ENCODE data around the gene ERC1.
A peak's percentile ranks its signal among the peaks of the same experiment; 100 is the strongest.
"Not testable (repeated sequence)": the region's sequence is repeated elsewhere in the genome, so short reads cannot be mapped to it uniquely, and the experiment has no call there.

ERC1 gene

DNA sequence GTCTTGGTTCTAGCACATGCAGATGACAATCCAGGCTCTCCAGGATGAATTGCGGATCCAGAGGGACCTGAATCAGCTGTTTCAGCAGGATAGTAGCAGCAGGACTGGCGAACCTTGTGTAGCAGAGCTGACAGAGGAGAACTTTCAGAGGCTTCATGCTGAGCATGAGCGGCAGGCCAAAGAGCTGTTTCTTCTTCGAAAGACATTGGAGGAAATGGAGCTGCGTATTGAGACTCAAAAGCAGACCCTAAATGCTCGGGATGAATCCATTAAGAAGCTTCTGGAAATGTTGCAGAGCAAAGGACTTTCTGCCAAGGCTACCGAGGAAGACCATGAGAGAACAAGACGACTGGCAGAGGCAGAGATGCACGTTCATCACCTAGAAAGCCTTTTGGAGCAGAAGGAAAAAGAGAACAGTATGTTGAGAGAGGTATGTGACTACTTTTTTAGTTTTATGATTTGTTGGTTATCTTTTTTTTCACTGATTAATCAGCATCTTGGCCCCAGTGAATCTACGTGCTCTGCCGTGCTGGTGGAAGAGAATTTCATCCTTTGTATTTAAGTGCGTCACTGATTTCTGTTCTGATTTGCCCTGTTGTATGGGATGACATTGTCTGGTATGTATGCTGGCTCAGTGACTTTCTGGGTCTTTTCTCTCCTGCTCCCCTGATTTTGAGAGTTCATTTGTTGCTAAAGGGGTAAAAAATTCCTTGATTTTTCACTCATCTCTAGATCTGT is 92.3 kb downstream of the ERC1 start:
- no peak for DNase-seq

DNA sequence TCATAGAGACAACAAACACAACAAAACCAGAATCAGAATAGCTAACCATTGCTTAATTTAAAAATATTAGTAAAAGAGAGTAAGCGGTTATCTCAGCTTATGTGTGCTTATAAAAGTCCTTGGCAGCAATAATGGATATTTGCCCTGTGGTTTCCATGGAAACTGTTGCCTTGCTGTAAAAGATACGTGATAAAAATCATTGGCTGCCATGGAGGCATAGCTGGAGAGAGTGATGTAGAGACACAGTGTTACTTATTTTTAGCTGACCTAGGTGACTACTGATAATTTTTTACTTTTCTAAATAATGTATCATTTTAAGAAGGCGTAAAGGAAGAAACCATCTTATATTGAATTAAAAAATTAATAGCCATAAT is 92.9 kb downstream of the ERC1 start:
- DNase-seq, result no peak

DNA sequence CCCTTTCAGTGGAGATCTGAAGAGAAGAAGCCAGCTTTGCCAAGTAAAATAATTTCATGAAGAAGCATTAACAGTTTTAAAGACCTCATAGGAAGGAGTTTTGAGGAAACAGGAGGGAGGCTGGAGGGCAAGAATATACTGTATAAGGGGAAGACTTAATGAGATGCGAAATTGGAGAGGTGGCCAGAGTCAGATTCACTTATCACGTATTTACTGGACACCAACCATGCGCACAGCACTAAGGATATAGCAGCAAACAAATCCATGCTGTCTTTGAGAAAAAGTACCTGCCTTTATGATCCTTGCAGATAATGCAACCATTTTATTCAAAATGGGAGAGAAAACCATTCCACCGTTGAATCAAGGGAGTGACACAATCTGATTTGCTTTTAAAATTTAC is 100.3 kb downstream of the ERC1 start:
- DNase-seq, result no peak

DNA sequence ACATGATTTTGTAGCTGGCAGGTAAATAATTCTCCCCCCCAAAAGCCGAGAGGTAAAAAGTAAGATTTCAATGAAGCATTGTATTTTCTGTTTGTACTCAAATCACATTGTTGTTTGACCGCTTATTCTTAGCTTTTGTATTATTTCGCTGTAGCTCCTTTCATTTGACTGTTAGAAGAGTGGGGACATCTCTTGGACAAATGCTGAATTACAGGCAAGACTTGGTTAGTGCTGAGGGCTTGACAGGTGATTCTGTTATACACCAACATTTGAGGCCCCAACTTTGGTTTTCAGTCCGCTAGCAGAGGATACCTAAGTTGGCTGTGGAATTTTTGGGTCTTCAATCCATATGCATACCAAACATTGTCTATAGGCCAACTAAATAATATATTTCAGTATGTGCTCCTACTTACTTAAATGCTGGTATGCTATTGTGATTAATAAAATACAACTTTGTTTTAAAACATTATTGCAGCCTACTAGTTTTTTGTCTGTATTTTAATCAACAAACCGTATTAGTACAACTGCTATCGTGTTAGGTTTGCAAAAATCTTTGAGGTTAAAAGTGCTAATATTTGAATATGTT is 102.2 kb downstream of the ERC1 start:
- DNase-seq, result peak; percentile 14

DNA sequence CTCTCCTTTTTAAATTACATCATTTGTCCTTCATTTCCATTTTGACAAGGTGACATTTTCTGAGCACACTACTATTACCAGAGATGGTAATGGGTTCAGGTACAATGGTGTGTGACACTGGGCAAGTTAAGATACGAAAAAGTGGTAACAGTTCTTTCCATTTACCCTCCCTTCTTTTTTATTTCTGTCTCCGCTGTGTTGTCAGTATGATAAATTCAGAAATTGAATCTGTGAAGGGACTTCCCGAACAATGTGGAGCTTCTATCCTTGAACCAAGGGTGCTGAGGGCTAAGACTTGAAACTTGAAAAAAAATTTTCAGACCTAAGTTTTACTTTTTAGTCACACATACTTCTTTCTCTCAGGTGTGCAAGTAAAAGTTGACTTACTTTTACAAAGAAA is 103.7 kb downstream of the ERC1 start:
- DNase-seq, result no peak

DNA sequence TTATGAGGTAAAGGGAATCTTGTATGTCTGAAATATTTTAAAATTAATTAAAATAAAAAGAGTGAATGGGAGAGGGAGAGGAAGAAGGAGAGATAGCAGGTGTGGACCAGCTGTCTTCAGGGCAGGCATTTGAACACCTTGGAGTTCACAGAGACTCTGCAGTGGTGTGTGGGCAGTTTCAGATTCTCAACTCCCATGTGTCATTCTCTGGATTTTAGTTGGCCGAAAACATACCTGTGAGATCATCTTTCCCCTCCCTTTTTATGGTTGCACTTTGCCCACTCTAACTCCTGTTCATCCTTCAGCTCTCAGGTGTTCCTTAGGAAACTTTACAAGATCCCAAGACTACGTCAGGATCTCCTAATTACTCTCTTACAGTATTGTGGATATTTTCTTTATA is 108.1 kb downstream of the ERC1 start:
- no peak for DNase-seq

DNA sequence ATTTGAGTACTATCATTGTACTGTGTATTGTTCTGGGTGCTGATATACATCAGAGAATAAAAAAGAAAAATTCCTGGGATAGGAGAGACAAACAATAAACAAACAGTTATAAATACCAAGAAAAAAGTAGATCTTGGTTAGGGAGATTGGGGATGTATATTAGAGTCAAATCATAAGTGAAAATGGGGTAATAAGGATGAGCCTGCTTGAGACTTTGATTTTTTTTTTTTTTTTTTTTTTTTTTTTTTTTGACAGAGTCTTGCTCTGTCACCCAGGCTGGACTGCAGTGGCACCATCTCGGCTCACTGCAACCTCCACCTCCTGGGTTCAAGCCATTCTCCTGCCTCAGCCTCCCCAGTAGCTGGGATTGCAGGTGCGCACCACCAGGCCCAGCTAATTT is 108.6 kb downstream of the ERC1 start:
- DNase-seq, result not testable (repeated sequence)

DNA sequence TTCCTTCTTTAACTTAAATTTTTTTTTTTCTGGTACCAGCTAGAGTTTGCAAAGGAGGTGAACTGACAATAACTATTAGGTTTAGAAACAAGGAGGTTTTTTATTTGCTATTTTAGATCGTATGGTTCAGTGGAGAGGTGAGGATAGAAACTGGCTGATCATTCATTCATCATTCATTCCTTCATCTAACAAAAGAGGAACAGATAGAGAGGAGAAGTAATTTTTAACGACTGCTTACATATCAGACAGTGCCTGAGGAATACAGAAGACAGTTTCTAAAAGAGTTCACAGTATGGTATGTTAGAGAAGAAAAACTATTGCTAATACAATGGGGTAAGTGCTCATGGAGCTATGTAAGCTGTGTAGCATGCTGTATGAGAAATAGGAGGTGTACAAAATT is 111.1 kb downstream of the ERC1 start:
- DNase-seq, result no peak

DNA sequence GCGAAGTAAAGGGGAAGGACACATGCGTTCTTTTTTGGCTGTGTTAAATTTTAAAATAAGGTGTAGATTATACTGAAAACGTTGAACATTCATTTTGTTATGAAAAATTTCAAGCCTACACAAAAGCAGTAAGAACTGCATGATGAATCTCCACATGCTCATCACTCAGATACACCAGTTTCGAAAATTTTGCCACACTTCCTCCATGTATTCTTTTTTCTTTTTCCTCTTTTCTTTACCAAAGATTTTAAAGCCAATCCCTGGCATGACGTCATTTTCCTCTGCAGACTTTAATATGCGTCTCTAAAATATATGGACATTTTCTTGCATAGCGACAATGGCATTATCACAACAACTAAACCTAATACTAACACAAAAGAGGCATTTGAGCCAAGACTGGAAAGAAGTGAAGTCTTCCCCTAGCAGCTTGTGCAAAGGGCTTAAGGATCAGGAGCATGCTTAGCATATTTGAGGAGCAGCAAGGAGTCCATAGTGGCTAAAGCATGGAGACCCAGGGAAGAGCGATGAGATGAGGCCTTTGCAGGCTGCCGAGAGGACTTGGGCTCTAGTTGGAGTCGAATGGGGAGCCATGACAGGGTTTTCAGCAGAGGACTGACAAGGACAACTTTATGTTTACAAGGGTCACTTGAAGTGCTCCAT is 111.9 kb downstream of the ERC1 start:
- no peak for DNase-seq

DNA sequence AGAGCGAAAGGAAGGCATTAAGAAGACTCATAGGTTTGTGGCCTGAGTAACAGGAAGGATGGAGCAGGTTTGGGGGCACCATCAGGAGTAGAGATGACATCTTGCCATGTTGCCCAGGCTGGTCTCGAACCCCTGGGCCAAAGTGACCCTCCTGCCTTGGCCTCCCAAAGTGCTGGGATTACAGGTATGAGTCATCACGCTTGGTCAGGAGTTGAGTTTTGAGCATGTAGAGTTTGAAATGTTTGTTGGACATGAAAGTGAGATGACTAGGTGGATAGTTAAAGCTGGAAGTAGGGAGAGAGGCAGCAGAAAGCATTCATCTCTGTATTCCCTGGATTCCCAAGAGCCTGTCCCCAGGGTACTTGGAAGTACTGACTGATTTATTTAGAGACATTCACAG is 112.6 kb downstream of the ERC1 start:
- no peak for DNase-seq

DNA sequence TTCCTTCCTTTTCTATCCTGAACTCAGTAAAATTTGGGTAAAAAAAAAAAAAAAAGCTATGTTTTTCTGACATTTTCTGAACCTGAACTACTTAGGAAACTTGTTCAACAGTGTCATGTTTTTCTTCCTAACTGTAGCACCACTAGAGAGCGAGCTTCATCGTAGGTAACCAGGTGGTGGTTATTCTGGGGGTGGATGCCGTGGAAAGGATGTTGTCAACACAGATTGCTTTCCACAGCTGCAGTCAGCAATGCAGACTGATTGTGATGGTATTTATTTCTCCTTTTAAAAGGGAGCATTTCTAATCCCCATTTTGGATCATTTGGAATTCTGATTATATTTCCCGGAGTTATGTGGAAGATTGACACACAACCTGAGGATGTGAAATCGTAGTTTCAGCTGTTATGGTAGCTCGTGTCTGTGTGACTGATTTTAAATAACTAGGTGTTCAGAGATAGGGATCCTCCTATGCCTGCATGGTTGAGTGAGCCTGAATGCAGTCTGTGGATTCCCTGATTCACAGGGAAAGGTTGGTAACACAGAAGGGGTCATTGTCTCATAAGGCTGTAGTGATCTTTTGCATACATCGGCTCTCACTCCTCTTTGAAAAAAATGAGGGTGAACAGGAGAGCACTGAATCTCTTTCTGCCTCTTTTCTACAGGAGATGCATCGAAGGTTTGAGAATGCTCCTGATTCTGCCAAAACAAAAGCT is 113.2 kb downstream of the ERC1 start:
- no peak for DNase-seq

DNA sequence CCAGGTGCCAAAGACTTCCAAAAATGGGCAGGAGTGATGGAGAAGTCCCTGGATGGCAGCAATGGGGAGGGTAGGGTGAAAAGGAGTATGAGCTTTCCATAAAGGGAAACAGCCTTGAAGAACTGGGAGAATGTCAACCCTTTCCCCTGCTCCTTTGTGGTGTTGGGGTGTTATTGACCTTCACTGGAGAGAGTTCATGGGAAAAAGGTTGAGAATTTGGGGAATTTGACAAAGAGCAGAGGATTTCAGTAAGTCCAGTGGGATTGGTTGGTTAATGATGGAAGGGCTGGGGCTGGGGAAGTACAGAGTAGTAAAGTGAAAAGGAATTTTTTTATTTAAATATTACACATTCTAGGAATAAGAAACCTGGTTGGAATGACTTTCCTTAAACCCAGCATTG is 116.6 kb downstream of the ERC1 start:
- DNase-seq, result no peak

DNA sequence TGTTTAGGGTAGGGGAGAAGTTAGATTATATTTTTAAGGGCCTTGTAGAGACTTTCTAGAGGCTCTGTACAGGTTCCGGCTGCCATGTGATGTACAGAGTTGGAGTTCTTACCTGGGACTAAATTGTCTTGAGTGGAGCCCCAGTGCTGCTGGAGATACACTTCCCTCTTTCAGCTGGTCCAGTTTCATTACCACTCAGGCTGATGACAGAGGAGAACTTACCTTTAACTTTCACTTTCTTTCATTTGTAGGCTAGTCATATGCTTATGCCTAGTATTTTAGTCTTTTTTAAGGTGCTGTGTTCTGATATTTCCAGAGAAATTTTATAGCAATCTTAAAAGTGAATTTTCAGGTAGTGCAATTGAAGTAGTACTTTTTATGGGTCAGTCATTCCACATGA is 117.3 kb downstream of the ERC1 start:
- DNase-seq, result no peak

DNA sequence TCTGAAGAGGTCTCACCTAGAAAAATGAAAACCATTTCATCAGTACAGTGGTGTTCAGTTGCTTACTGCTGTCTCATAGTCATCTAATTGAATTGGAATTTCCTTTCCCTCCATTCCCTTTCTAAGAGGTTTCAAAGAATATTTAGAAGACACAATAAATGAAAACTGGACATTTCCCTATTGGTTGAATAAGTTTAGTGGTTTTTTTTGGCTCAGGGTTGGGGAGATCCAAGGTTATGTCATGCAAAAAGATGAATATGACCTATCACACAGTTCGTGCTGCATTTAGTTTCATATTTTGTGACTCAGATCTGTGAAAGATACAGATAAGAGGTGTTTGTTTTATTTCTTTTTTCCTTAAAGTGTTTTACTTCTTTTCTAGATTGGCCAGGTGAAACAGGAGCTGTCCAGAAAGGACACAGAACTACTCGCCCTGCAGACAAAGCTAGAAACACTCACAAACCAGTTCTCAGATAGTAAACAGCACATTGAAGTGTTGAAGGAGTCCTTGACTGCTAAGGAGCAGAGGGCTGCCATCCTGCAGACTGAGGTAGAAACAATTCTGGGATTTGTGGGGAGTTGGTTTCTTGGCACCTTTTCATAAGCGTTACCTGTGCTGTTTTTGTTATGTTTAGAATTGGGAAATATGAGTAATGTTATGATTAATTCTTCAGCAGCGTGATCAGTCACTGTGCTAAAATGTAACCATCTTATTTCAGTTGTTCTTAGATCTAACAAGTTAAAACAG is 124.6 kb downstream of the ERC1 start:
- no peak for DNase-seq

DNA sequence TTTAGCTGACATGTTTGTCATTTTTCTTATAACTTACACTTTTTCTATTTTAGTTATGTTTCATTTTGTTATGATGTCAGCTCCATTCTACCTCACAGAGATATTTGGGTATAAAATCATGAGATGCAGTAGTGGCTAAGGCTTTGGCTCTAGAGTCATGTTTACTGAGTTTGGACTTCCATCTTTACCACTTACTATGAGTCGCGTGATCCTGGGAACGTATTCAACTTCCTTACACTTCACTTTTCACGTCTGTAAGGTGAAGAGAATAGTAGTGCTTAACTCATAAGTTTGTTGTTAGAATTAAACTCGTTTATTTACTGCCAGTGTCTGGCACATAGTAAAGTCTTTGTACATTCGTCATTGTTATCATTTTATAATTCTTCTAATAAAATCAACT is 126.3 kb downstream of the ERC1 start:
- DNase-seq, result no peak

DNA sequence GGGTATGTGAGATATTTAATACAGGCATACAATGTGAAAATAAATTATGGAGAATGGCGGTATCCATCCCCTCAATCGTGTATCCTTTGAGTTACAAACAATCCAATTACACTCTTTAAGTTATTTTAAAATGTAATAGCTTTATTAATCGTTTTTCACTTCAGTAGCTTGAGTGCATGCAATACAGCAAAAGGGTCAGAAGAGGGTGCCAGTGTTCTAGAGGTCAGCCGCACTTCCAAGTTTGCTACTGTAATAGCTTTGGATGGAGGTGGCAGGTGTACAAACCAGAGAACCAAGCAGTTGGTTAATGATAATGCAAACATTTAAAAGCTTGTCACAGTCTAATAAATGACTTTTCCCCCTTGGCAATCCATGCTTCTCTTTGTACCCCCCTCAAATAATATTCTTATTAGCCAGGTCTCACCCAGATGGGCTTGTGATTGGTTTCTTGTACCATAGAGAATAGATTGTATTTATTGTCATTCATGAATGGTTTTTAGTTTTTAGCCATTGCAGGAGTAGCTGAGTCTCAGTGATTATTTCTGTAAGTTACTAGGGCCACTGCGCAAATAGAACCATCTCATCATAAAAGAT is 127.0 kb downstream of the ERC1 start:
- DNase-seq, result peak; percentile 57

DNA sequence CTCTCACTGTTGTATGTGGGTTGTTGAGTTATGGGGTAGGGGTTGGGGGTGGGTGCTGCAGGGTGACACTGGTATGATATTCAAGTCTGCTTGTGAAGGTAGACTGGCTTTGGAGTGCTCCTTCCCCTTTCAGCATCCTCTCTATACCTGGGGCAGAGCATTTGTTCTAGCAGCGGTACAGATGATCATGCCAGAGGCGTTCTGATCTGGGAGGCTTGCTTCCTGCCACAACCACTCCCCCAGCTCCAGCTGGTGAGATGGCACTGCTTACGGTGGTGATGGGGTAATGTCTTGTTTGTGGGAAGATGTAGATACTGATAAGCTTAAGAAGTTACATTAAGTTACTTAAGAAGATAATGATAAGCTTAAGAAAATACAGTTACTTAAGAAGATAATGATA is 131.8 kb downstream of the ERC1 start:
- DNase-seq, result peak; percentile 14

DNA sequence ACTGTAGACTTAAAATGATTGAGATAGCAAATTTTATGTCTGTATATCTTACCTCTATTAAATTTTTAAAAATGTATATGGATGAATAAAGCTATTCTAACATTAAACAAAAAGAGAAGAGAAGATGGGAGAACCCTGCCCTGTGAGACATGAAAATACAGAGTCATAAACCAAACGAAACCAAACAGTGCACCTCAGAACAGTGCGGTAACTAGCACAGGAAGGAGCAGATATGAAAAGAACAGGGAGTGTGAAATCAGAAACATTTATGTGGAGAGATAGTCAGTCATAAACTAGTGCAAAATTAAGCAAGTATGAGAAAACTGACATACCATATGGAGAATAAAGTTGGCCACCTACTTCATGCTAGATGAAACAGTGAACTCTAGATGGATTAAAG is 135.1 kb downstream of the ERC1 start:
- no peak for DNase-seq

DNA sequence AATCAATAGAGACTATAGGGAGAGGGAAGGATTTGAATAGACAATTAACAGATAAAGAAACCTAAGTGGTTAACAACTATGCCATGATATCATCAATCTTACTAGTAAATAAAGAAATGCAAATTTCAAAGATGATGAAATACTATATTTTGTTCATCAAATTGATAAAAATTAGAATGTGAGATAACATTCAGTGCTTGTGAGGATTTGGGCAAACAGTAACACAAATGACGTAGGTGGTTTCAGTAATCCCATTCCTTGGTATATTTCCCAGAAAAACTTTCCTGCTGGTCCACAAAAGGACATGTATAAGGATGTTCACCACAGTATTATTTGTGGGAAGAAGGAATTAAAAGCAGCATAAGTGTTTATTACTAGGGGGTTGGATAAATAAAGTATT is 136.0 kb downstream of the ERC1 start:
- no peak for DNase-seq

DNA sequence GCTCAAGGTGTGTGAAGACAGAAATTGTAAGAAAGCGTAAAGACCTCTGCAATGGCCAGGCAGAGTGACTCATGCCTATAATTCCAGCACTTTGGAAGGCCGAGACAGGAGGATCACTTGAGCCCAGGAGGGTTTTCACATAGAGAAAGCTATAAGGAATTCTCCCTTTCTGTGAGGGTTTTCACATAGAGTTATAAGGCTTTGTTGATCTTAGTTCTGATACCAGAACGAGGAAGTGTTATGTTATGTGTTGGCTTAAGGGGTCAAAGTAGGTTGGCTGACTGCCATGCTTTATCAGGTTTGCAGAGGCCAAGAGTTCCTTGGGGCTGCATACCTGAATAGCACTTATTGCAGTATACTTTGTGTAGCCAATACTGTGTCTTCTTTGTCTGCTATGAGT is 139.1 kb downstream of the ERC1 start:
- no peak for DNase-seq

DNA sequence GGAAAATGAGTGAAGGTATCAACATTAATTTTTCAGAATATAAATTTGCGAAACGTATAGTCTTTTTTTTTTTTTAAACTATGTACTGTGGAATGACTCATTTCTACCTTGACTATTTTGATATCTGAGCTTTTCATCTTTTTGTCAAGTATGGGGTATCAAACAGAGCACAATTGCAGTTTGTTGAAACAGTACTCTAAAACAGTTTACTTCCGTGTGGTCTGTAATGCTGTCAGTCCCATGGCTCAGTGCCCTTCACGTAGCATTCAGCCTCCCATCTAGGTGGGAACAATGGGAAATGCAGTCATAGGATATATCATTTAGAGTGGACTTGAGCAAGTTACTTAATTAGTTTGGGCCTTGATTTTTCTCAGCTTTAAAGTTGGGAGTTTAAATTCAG is 139.5 kb downstream of the ERC1 start:
- DNase-seq, result no peak

DNA sequence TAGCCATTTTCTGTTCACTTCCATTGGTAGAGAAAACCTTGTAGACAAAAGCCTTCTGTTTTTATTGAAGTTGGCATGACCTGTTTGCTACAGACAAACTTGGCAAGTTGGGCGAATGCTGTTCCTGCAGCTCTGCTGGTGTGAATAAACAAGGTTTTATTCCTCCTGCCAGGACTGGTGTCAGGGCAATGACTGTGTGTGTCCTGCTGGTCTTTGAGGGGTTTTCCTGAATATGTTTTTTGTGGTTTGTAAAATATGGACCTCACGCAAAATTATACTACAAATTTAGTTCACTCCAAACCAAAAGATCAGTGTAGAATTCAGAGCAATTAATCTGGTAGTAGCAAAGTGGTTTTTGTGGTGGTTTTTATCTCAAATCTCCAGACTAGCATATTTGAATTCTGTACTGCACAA is 140.8 kb downstream of the ERC1 start:
- no peak for DNase-seq

DNA sequence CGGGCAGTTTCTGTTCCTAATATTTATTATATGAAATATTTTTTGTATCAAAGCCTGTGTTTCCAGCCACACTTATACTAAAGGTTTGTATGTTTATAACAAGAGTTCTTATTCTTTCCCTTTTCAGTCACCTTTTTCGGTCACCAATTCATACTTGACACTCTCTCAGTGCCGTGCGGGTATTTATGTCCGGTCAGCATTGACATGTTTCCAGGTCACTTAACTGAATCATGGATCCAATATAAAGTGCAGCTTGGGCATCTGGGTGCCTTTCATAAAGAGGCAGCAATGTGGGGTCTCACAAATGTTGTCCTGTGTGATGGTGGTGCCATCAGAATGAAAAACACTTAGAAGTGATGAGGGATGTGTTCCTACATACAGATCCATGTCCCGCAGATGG is 141.3 kb downstream of the ERC1 start:
- no peak for DNase-seq

Measured in activated T-cell treated with anti-CD3 and anti-CD28 coated beads for 4 hours (primary cell).